ENCODE data around the gene RASAL3.

The RASAL3 gene

GRCh38 chr19:15502264-15502663 is 37.9 kb upstream of the RASAL3 start:
- TF ChIP-seq CTCF (IDR thresholded peaks at IDR 0.05; ENCODE audit: low read depth, low read length), result no peak
- in situ Hi-C loops (cut with HindIII; ENCODE audit: low sequenced_read_pairs), result no loop called here
- no peak overlapping the region for H3K4me3 ChIP-seq (ENCODE audit: low read depth, low read length)
- DNase-seq (ENCODE audit: low read depth, low spot score), result no peak

GRCh38 chr19:15501596-15501995 is 37.3 kb upstream of the RASAL3 start:
- no peak overlapping the region for H3K4me3 ChIP-seq (ENCODE audit: low read depth, low read length)
- no peak for TF ChIP-seq CTCF (IDR thresholded peaks at IDR 0.05; ENCODE audit: low read depth, low read length)
- no peak for DNase-seq (ENCODE audit: low read depth, low spot score)
- in situ Hi-C loops (cut with HindIII; ENCODE audit: low sequenced_read_pairs), result no loop called here

GRCh38 chr19:15498910-15499309 is 34.6 kb upstream of the RASAL3 start:
- DNase-seq (ENCODE audit: low read depth, low spot score), result no peak
- no peak for TF ChIP-seq CTCF (IDR thresholded peaks at IDR 0.05; ENCODE audit: low read depth, low read length)
- in situ Hi-C loops (cut with HindIII; ENCODE audit: low sequenced_read_pairs), result no loop called here

GRCh38 chr19:15498156-15498858 is 34.0 kb upstream of the RASAL3 start:
- no peak for TF ChIP-seq CTCF (IDR thresholded peaks at IDR 0.05; ENCODE audit: low read depth, low read length)
- DNase-seq (ENCODE audit: low read depth, low spot score), result no peak
- in situ Hi-C loops (cut with HindIII; ENCODE audit: low sequenced_read_pairs), result no loop called here
- no peak overlapping the region for H3K4me3 ChIP-seq (ENCODE audit: low read depth, low read length)

More at GRCh38 chr19:15498910-15499309, 34.6 kb upstream of the RASAL3 start:
- H3K4me3 ChIP-seq (ENCODE audit: low read depth, low read length), result no peak overlapping the region

- in situ Hi-C loops (cut with HindIII; ENCODE audit: low sequenced_read_pairs), result no loop called here
- no peak for DNase-seq (ENCODE audit: low read depth, low spot score)
- no peak overlapping the region for H3K4me3 ChIP-seq (ENCODE audit: low read depth, low read length)
- TF ChIP-seq CTCF (IDR thresholded peaks at IDR 0.05; ENCODE audit: low read depth, low read length), result no peak
These were observed 30.8 kb upstream of the RASAL3 start for GRCh38 chr19:15495151-15495550.

GRCh38 chr19:15488489-15489226 is 24.3 kb upstream of the RASAL3 start:
- in situ Hi-C loops (cut with HindIII; ENCODE audit: low sequenced_read_pairs), result no loop called here
- no peak for DNase-seq (ENCODE audit: low read depth, low spot score)
- TF ChIP-seq CTCF (IDR thresholded peaks at IDR 0.05; ENCODE audit: low read depth, low read length), result no peak
- no peak overlapping the region for H3K4me3 ChIP-seq (ENCODE audit: low read depth, low read length)

Data from astrocyte of the spinal cord (primary cell).